Fibroblast of lung (primary cell): ENCODE measurements around the gene VPS35. TPM values are rescaled to one million over a fixed set of nuclear protein-coding genes. Genes with fewer than 3 reads are reported as not detected.
"Not testable (repeated sequence)": the region's sequence is repeated elsewhere in the genome, so short reads cannot be mapped to it uniquely, and the experiment has no call there.

Source experiments
- DNase-seq, 2 donors: peaks; one replicate each; pipeline versions ENCODE4 v3.0.0 to v3.0.0-alpha.2; 2010; ENCODE audit warnings: low read depth in 2 of 2
- H2AFZ ChIP-seq: 2 replicates; pipeline ENCODE4 v1.5.1; 2012; ENCODE audit warnings: low read length, control low read depth, inconsistent platforms
- H3K27ac ChIP-seq: 2 replicates; pipeline ENCODE4 v1.5.1; 2011; ENCODE audit warnings: low read length, control low read depth; ENCODE audit not compliant: insufficient read depth
- H3K27me3 ChIP-seq: 2 replicates; pipeline ENCODE4 v1.5.1; 2011; ENCODE audit warnings: mild to moderate bottlenecking, low read length; ENCODE audit not compliant: control insufficient read depth, insufficient read depth
- H3K36me3 ChIP-seq: 2 replicates; pipeline ENCODE4 v1.5.1; 2011; ENCODE audit warnings: low read length; ENCODE audit not compliant: control insufficient read depth, insufficient read depth
- H3K4me1 ChIP-seq: 2 replicates; pipeline ENCODE4 v1.5.1; 2011; ENCODE audit warnings: low read length; ENCODE audit not compliant: control insufficient read depth, insufficient read depth; ENCODE audit errors: extremely low read depth
- H3K4me2 ChIP-seq: 2 replicates; pipeline ENCODE4 v1.5.1; 2011; ENCODE audit warnings: low read length, control low read depth; ENCODE audit not compliant: insufficient read depth; ENCODE audit errors: extremely low read depth
- H3K4me3 ChIP-seq, 4 experiments: fragments of 200-600 bp in 1 of 4; sonication (generic) in 1 of 4; replicated peaks in 1 of 4; 2 replicates each; pipeline ENCODE4 v1.5.1; 2011 to 2016; ENCODE audit warnings: low read length in 4 of 4, low read depth in 3 of 4, mild to moderate bottlenecking in 3 of 4, control low read depth in 2 of 4, inconsistent platforms in 1 of 4, mixed read lengths in 1 of 4; ENCODE audit not compliant: insufficient read depth in 1 of 4; ENCODE audit errors: control extremely low read depth in 1 of 4
- H3K79me2 ChIP-seq: 2 replicates; pipeline ENCODE4 v1.5.1; 2012; ENCODE audit warnings: mild to moderate bottlenecking, low read length, inconsistent platforms; ENCODE audit not compliant: control insufficient read depth, insufficient read depth
- H3K9ac ChIP-seq: 2 replicates; pipeline ENCODE4 v1.5.1; 2011; ENCODE audit warnings: mild to moderate bottlenecking, low read length, control low read depth; ENCODE audit not compliant: insufficient read depth
- H3K9me3 ChIP-seq: 2 replicates; pipeline ENCODE4 v1.5.1; 2012; ENCODE audit warnings: low read depth, low read length; ENCODE audit not compliant: control insufficient read depth, insufficient read depth
- H4K20me1 ChIP-seq: 2 replicates; pipeline ENCODE4 v1.5.1; 2011; ENCODE audit warnings: low read length; ENCODE audit not compliant: control insufficient read depth, insufficient read depth; ENCODE audit errors: extremely low read depth
- CTCF ChIP-seq, 2 donors: IDR thresholded peaks in 1 of 2; conservative IDR thresholded peaks in 1 of 2; 1 replicate in 1 of 2; 2 replicates in 1 of 2; pipeline ENCODE4 v1.5.1; 2011 to 2012; ENCODE audit warnings: low read length in 2 of 2, control low read depth in 1 of 2, inconsistent platforms in 1 of 2, low read depth in 1 of 2, mild to moderate bottlenecking in 1 of 2
- EZH2 ChIP-seq: IDR thresholded peaks from 2 replicates; pipeline ENCODE4 v1.5.1; 2012; ENCODE audit warnings: low read length, control low read depth, mild to moderate bottlenecking; ENCODE audit errors: missing control alignments
- polyA plus RNA-seq, 2 donors: library from polyadenylated mRNA; depleted of rRNA in 1 of 2; stranded (reverse) in 1 of 2; unstranded in 1 of 2; fragments of >200 nt; gene quantifications; 2 replicates each; pipeline ENCODE4 v1.2.1, GENCODE V29; 2011 to 2012; ENCODE audit warnings: missing spikeins in 1 of 2
- total RNA-seq: library from RNA; depleted of rRNA; stranded (reverse); fragments of >200 nt; gene quantifications from 2 replicates; pipeline ENCODE4 v1.2.1, GENCODE V29; 2014

The VPS35 gene
- total and polyA plus RNA-seq, 2 donors (not counting 1 experiment from before 2014, with no cell fraction given) = 77.2 to 92.3 TPM

GRCh38 chr16:46677943-46678342 is 11.0 kb downstream of the VPS35 start:
- not testable (repeated sequence) for H3K36me3 ChIP-seq, H3K79me2 ChIP-seq, H3K9me3 ChIP-seq, H3K4me2 ChIP-seq, H3K27ac ChIP-seq, H3K4me3 ChIP-seq, H3K27me3 ChIP-seq, H3K4me1 ChIP-seq, H4K20me1 ChIP-seq, H2AFZ ChIP-seq, H3K9ac ChIP-seq, DNase-seq

GRCh38 chr16:46673320-46674013 is 15.5 kb downstream of the VPS35 start:
- Histone ChIP-seq H3K79me2 (no peaks in the 10 kb centered on the region), H3K27me3 (no peaks in the 10 kb centered on the region), H3K4me3 (no peak overlapping the region), H4K20me1 (no peaks in the 10 kb centered on the region), H3K9ac (no peak overlapping the region), H3K4me1 (no peaks in the 10 kb centered on the region), H3K4me2 (no peak overlapping the region), H3K27ac (no peak overlapping the region), H3K36me3 (no peaks in the 10 kb centered on the region), H3K9me3 (no peaks in the 10 kb centered on the region), H2AFZ (no peak overlapping the region)
- TF ChIP-seq CTCF (conservative IDR thresholded peaks at IDR 0.05 in 1 of 2, IDR thresholded peaks at IDR 0.05 in 1 of 2; ENCODE audit: low read depth in 1 of 2, low read length in 2 of 2) = peak; percentile 98
- TF ChIP-seq EZH2 = no peak
- peak; percentile 50 to 72 for DNase-seq

- H3K27ac ChIP-seq = no peak overlapping the region
- DNase-seq = no peak
- no peaks in the 10 kb centered on the region for H3K27me3 ChIP-seq
- no peaks in the 10 kb centered on the region for H4K20me1 ChIP-seq
- H3K9ac ChIP-seq = no peak overlapping the region
- no peak overlapping the region for H3K4me2 ChIP-seq
- no peaks in the 10 kb centered on the region for H3K79me2 ChIP-seq
- peaks cover 7% of the 10 kb centered on the region for H3K36me3 ChIP-seq
- H3K4me1 ChIP-seq = no peaks in the 10 kb centered on the region
- H3K4me3 ChIP-seq = no peak overlapping the region
- H3K9me3 ChIP-seq = no peaks in the 10 kb centered on the region
- no peak overlapping the region for H2AFZ ChIP-seq
- TF ChIP-seq EZH2 (no peak), CTCF (conservative IDR thresholded peaks at IDR 0.05 in 1 of 2, IDR thresholded peaks at IDR 0.05 in 1 of 2; ENCODE audit: low read depth in 1 of 2, low read length in 2 of 2) (no peak)
Observed at GRCh38 chr16:46662123-46662522, 26.9 kb downstream of the VPS35 start.
